ENCODE data around the gene TNRC6C.

Gene TNRC6C, protein sequence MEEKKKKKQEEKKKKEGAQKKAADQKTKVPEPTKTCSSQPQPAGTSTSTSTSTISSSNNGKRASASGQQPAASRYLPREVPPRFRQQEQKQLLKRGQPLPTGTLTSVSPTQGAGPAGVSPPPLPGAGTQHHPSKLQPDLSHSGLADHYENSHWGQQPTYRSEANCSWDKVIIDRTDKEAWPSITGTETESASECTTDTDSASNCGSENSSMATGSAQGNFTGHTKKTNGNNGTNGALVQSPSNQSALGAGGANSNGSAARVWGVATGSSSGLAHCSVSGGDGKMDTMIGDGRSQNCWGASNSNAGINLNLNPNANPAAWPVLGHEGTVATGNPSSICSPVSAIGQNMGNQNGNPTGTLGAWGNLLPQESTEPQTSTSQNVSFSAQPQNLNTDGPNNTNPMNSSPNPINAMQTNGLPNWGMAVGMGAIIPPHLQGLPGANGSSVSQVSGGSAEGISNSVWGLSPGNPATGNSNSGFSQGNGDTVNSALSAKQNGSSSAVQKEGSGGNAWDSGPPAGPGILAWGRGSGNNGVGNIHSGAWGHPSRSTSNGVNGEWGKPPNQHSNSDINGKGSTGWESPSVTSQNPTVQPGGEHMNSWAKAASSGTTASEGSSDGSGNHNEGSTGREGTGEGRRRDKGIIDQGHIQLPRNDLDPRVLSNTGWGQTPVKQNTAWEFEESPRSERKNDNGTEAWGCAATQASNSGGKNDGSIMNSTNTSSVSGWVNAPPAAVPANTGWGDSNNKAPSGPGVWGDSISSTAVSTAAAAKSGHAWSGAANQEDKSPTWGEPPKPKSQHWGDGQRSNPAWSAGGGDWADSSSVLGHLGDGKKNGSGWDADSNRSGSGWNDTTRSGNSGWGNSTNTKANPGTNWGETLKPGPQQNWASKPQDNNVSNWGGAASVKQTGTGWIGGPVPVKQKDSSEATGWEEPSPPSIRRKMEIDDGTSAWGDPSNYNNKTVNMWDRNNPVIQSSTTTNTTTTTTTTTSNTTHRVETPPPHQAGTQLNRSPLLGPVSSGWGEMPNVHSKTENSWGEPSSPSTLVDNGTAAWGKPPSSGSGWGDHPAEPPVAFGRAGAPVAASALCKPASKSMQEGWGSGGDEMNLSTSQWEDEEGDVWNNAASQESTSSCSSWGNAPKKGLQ (N-terminal part only)

GRCh38 chr17:77957857-77958715 is at the start of gene TNRC6C:
TNRC6C (plus strand) TSS chr17:77958703; CDS start chr17:78004207, 45,504 bp downstream.
- peak; percentile 100 for DNase-seq (ENCODE audit: low read depth)

- DNase-seq (ENCODE audit: low read depth): no peak
These were observed 49.3 kb upstream of the TNRC6C start for GRCh38 chr17:77909236-77909635.

DNA sequence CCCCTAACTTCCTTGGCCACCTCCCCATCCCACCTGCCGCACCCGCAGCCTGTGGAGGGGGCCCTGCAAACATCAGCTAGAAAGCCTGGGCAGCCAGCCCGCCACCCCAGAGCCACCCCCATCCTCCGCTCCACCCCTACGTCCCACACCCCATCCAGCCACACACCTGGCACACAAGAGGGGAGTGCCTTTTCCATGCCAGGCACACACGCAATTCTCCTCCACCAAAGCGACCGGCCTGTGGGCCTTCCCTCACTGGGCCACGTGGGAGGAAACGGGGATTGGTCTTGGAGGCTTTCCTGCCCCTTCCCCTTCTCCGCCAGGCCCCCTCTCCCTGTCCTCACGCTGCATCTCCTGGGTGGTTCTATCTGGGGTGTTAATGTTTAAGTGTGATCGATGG is 48.7 kb upstream of the TNRC6C start:
- no peak for DNase-seq (ENCODE audit: low read depth)

DNA sequence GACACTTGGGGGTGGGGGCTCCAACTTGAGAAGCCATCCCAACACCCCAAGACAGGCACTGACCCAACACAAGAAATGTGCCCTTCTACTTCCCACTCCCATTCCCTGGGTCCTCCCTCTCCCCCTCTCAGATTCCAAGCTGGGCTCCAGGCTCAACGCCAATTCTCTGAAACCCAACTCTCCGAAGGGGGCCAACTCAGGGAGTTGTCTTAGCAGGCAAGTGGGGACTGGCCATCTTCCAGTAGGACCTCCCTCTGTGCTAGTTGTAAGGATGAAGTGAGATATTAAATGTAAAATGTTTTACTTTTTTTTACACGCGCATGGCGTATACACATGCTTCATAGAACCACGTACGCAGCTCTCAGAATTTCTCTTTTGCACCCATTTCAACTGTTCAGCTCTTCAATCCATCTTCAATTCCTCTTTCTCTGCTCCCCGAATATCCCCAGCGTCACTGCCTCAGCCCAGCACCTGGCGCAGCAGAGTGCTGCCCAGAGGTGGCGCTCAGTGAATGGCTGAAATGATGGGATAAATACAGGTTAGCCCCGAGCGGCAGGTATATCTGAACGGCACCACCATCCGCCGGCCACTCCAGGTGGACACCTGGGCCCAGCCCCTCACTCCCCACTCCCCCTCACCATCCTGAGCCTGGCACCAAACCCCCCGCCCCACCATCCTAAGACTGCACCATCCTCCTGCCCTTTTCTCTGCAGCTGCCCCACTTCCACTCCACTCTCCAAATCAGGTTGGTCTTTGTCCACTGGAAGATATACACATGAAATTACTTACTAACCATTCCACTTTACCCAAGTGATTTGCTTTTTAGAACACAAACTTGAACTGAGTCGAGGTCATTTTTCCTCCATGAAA is 43.9 kb upstream of the TNRC6C start:
- DNase-seq (ENCODE audit: low read depth): no peak

DNA sequence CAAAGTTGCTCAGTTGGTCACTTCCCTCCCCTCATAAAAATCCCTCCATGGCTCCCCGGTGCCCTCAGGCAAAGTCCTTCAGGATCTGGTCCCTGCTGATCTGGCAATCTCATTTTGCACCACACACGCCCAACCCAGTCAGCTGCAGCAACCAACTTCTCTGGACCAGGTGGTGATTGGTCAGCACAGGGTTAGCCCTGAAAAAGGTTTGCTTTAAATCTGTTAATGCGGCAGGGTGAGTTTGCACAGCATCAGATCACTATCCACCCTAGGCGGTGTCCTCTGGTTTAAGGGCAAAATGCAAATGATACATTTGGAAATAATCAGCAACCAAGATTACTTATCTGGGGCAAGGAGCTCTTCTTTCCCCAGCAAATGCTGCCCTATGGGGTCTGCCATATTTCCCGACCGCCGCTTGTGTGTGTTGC is 42.9 kb upstream of the TNRC6C start:
- no peak for DNase-seq (ENCODE audit: low read depth)

- no peak for DNase-seq (ENCODE audit: low read depth)
These were observed 42.2 kb upstream of the TNRC6C start for GRCh38 chr17:77916264-77916663.

DNA sequence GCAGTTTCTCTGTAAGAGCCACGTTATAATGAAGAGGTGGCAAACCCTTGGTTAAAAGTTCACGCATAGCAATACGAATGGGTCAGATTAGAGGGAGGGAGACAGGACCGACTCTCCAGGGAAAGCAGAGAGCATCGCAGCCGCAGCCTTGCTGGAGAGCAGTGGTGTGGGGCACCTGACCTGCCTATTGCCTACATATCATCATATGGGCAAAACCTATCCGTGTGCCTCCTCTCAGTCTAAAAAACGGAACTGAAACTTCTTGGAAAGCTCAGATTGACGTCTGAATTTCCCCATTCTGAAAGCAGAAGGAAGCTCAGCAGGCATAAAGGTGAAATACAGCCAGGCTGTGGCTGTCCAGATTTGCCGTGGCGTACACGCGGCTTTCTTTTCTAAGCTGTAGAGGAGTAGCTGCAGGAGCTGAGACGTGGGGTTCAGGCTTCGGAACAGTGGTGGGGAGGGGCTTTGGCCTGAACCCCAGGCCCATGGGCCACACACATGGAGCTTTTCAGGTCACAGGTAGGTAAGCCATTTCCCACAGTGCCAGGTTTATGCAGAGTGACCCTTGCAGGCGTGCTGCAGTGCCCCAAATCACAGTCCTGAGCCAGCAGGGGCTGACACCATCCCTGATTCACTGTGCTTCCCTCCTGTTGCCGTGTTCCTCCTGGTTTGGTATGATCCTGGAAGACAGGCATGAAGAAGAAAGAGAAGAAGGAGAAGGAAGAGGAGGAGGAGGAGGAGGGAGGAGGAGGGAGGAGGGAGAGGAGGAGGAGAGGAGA is 41.6 kb upstream of the TNRC6C start:
- no peak for DNase-seq (ENCODE audit: low read depth)

GRCh38 chr17:77919276-77919675 is 39.2 kb upstream of the TNRC6C start:
- no peak for DNase-seq (ENCODE audit: low read depth)

GRCh38 chr17:77923135-77923534 is 35.4 kb upstream of the TNRC6C start:
- no peak for DNase-seq (ENCODE audit: low read depth)

- DNase-seq (ENCODE audit: low read depth): no peak
These were observed 34.6 kb upstream of the TNRC6C start for GRCh38 chr17:77923776-77924513.

GRCh38 chr17:77924757-77925336 is 33.7 kb upstream of the TNRC6C start:
- no peak for DNase-seq (ENCODE audit: low read depth)

- DNase-seq (ENCODE audit: low read depth): no peak
These were observed 32.5 kb upstream of the TNRC6C start for GRCh38 chr17:77925831-77926543.

- DNase-seq (ENCODE audit: low read depth): no peak
These were observed 31.5 kb upstream of the TNRC6C start for GRCh38 chr17:77926981-77927380.

GRCh38 chr17:77927777-77928518 is 30.6 kb upstream of the TNRC6C start:
- no peak for DNase-seq (ENCODE audit: low read depth)

DNA sequence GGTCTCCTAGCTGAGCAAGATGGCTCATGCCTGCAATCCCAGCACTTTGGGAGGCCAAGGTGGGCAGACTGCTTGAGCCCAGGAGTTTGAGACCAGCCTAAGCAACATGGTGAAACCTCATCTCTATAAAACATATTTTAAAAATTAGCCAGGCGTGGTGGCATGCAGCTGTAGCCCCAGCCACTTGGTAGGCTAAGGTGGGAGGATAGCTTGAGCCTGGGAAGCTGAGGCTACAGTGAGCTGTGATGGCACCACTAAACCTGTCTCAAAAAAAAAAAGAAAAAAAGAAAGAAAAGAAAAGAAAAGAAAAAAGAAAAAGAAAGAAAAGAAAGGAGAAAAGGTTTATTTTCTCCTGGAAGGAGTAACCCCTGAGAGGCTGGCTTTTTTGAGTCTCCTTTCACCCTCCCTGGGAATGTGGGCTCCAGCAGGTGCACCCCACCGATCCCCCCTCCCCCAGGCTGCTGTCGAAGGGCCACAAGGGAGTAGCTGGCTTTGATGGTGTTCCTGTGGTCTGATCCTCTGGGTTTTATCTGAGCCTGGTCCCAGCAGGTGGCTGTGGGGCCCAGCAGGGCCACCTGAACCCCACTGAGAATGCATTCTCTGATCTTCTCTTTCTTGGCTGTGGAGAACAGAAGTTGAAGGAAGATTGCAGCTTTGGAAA is 29.9 kb upstream of the TNRC6C start:
- DNase-seq (ENCODE audit: low read depth): no peak

DNA sequence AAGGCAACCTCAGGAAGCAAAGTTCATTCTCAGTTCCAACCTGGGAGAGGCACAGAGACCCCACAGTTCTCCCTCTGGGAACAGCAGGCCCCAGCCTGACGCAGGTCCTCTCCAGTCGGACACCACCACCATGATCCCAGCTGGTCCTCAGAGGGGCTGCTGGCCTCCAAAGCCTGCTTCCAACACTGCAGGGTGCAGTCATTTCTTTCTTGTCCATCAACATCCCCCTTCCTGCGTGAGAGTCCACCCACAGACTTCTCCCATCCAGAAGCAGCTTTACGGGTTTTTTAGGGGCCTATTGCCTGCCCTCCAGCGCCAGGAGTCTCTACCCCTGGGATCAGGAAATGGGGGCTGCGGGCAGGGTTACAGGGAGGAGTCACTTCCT is 29.3 kb upstream of the TNRC6C start:
- no peak for DNase-seq (ENCODE audit: low read depth)
